Tibial nerve (tissue), 4 donors: ENCODE results near the gene CMSS1.

Source experiments
- CTCF ChIP-seq, 5 experiments: fragments of 200-600 bp in 3 of 5; fragments of 450-650 bp in 2 of 5; sonication (generic) in 3 of 5; IDR thresholded peaks; one replicate each; pipeline ENCODE4 v1.5.1; 2016 to 2019; ENCODE audit warnings: antibody characterized with exemption in 5 of 5, mild to moderate bottlenecking in 3 of 5, moderate library complexity in 2 of 5
- EP300 ChIP-seq, 2 donors: sonication (generic); formaldehyde crosslinking; IDR thresholded peaks; one replicate each; pipeline ENCODE4 v1.6.1; 2017; ENCODE audit warnings: antibody characterized with exemption in 2 of 2, mild to moderate bottlenecking in 1 of 2
- POLR2A ChIP-seq, 2 donors: fragments of 450-650 bp; IDR thresholded peaks; one replicate each; pipeline ENCODE4 v1.6.1; 2017; ENCODE audit warnings: antibody characterized with exemption in 2 of 2, mild to moderate bottlenecking in 2 of 2, moderate library complexity in 2 of 2

- TF ChIP-seq CTCF (IDR thresholded peaks at IDR 0.05) (no peak), EP300 (IDR thresholded peaks at IDR 0.05) (no peak), POLR2A (IDR thresholded peaks at IDR 0.05) (no peak)
Observed at GRCh38 chr3:99965681-99966408, 148.2 kb downstream of the CMSS1 start.
